ENCODE data around the gene DENND1B. TPM values are rescaled to one million over a fixed set of nuclear protein-coding genes. Genes with fewer than 3 reads are reported as not detected.

Gene DENND1B
- total RNA-seq, 1 experiment from 2014 or later, result 1.9 TPM

DNA sequence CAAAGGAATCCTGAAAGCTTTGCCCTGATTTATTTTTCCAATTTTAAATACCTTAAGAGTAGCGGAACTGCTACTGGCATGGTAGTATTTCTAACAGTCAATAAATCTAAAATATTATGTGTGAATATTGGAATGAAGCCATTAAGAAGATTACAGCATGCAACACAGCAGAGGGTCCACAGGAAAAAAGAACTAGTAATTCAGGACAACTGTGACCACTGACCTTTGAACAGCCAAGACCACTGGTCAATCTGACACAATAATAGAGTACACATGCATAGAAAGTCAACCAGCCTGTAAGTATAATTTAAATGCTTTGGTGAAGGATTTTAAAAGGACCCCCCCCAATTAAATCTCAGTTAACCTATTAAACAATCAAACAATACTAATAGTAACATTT lies 171.0 kb downstream of the DENND1B start:
- Histone ChIP-seq H3K9me3 (ENCODE audit: low read depth, low read length, poor library complexity, severe bottlenecking) (no peaks in the 10 kb centered on the region), H3K4me1 (ENCODE audit: insufficient read depth, low read length, poor library complexity, severe bottlenecking) (no peaks in the 10 kb centered on the region), H3K27me3 (replicated peaks; ENCODE audit: insufficient read depth, low read depth, low read length, poor library complexity) (no peaks in the 10 kb centered on the region), H3K36me3 (ENCODE audit: insufficient read depth, low read length, poor library complexity, severe bottlenecking) (no peaks in the 10 kb centered on the region), H3K4me3 (ENCODE audit: low read depth, low read length, poor library complexity, severe bottlenecking) (no peak overlapping the region), H3K27ac (ENCODE audit: low read depth, low read length, poor library complexity, severe bottlenecking) (no peak overlapping the region)
- no peak for TF ChIP-seq CTCF (conservative IDR thresholded peaks at IDR 0.05; ENCODE audit: low read depth, low read length)
- TF ChIP-seq EZH2 (IDR thresholded peaks at IDR 0.05; ENCODE audit: borderline replicate concordance, low read depth, low read length, poor library complexity, severe bottlenecking), result no peak
- intact Hi-C loops (cut with micrococcal nuclease; ENCODE audit: unreplicated experiment), result no loop called here
- POLR2A ChIA-PET (ENCODE audit: low non-redundant PET), result no interaction called here
- BruUV-seq (replicated peaks), result no TSS peak
- DNase-seq (ENCODE audit: low spot score), result no peak
- CTCF ChIA-PET, result no interaction called here

- no peak for TF ChIP-seq EZH2 (IDR thresholded peaks at IDR 0.05; ENCODE audit: borderline replicate concordance, low read depth, low read length, poor library complexity, severe bottlenecking)
- no peak for TF ChIP-seq CTCF (conservative IDR thresholded peaks at IDR 0.05; ENCODE audit: low read depth, low read length)
- Histone ChIP-seq H3K27ac (ENCODE audit: low read depth, low read length, poor library complexity, severe bottlenecking) (no peak overlapping the region), H3K4me1 (ENCODE audit: insufficient read depth, low read length, poor library complexity, severe bottlenecking) (no peaks in the 10 kb centered on the region), H3K36me3 (ENCODE audit: insufficient read depth, low read length, poor library complexity, severe bottlenecking) (no peaks in the 10 kb centered on the region), H3K4me3 (ENCODE audit: low read depth, low read length, poor library complexity, severe bottlenecking) (no peak overlapping the region), H3K27me3 (replicated peaks; ENCODE audit: insufficient read depth, low read depth, low read length, poor library complexity) (no peaks in the 10 kb centered on the region), H3K9me3 (ENCODE audit: low read depth, low read length, poor library complexity, severe bottlenecking) (no peaks in the 10 kb centered on the region)
- DNase-seq (ENCODE audit: low spot score), result no peak
- CTCF ChIA-PET, result no interaction called here
- BruUV-seq (replicated peaks), result no TSS peak
- POLR2A ChIA-PET (ENCODE audit: low non-redundant PET), result no interaction called here
- intact Hi-C loops (cut with micrococcal nuclease; ENCODE audit: unreplicated experiment), result no loop called here
Observed at GRCh38 chr1:197600751-197601150, 174.5 kb downstream of the DENND1B start.

DNA sequence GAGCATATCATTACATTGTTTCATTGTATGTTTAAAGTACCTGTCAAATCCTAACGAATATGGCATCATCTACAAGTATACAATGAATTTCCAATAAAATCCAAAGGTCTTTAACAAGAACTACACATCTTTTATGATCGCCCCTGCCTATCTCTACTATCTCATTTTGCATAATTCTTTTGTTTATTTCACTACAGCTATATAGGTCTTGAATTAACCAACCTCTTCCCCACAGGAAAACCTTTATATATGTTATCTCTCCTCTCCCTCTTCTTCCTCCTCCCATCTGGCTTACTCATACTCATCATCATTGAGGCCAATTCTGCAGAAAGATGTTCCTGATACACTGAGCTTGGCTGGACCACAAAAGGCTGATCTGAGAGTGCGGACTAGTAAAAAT lies 175.5 kb downstream of the DENND1B start:
- no peaks in the 10 kb centered on the region for H3K4me1 ChIP-seq (ENCODE audit: insufficient read depth, low read length, poor library complexity, severe bottlenecking)
- CTCF ChIA-PET, result no interaction called here
- H3K4me3 ChIP-seq (ENCODE audit: low read depth, low read length, poor library complexity, severe bottlenecking), result no peak overlapping the region
- H3K9me3 ChIP-seq (ENCODE audit: low read depth, low read length, poor library complexity, severe bottlenecking), result no peaks in the 10 kb centered on the region
- H3K27ac ChIP-seq (ENCODE audit: low read depth, low read length, poor library complexity, severe bottlenecking), result no peak overlapping the region
- TF ChIP-seq CTCF (conservative IDR thresholded peaks at IDR 0.05; ENCODE audit: low read depth, low read length) (no peak), EZH2 (IDR thresholded peaks at IDR 0.05; ENCODE audit: borderline replicate concordance, low read depth, low read length, poor library complexity, severe bottlenecking) (no peak)
- no TSS peak for BruUV-seq (replicated peaks)
- POLR2A ChIA-PET (ENCODE audit: low non-redundant PET), result no interaction called here
- no peaks in the 10 kb centered on the region for H3K27me3 ChIP-seq (replicated peaks; ENCODE audit: insufficient read depth, low read depth, low read length, poor library complexity)
- intact Hi-C loops (cut with micrococcal nuclease; ENCODE audit: unreplicated experiment), result no loop called here
- DNase-seq (ENCODE audit: low spot score), result no peak
- no peaks in the 10 kb centered on the region for H3K36me3 ChIP-seq (ENCODE audit: insufficient read depth, low read length, poor library complexity, severe bottlenecking)
